Activated gamma-delta T cell treated with Interleukin-2 at 50 U/mL for 16 hours (primary cell): Measurements from ENCODE around the gene DYNLT4.
A peak's percentile ranks its signal among the peaks of the same experiment; 100 is the strongest.
"Not testable (repeated sequence)": the region's sequence is repeated elsewhere in the genome, so short reads cannot be mapped to it uniquely, and the experiment has no call there.

ENCODE experiments used
- DNase-seq: peaks from one replicate; pipeline ENCODE4 v3.0.0-alpha.2; 2020

The DYNLT4 gene

GRCh38 chr1:44786841-44787426 is 20.2 kb downstream of the DYNLT4 start:
- DNase-seq = no peak

- peak; percentile 75 for DNase-seq
Measured at GRCh38 chr1:44786138-44786840, 20.9 kb downstream of the DYNLT4 start.

DNA sequence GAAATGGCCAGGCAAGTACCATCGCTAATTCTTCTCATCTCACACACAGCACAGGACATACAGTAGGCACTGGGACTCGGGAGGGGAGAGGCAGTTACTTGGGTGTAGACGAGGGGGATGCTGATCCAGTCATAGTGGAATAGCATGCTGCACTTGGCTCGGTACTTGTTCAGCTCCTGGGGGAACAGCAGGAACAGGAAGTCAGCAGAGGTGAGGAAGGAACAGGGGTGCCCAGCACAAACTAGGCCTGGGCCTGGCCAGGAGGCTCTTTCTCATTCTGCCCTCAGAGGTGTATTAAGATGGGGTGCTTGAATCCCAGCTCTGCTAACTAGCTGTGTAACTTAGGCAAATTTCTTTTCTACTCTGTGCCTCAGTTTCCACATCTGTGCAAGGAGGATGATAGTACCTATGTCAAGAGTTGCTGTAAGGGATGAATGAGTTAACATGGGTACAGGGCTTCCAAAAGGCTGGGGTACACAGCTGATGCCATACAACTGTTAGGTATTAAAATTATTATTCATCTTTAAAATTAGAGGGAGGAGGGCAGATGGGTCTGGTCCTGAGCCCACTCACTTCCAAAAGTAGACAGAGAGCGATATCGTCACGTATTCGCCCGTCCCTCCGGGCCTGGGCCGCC is 21.5 kb downstream of the DYNLT4 start:
- no peak for DNase-seq

DNA sequence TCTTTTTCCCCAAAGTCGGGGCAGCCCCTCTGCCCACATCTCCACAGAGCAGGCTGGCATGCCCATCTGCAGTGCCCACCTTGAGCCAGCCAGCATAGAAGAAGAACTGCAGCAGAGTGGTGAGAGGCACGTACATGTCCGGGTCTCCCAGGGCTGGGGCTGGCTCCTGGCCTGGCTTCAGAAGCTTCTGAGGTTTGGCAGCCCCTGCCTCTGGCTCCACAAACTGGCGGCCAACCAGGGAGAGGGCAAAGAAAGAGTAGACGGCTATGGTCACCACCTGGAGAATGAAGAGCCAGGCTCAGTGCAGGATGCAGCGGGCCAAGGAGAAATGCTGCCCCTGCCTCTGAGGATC is 22.1 kb downstream of the DYNLT4 start:
- DNase-seq = no peak

- DNase-seq = peak; percentile 39
Measured at GRCh38 chr1:44784094-44785028, 22.8 kb downstream of the DYNLT4 start.

DNA sequence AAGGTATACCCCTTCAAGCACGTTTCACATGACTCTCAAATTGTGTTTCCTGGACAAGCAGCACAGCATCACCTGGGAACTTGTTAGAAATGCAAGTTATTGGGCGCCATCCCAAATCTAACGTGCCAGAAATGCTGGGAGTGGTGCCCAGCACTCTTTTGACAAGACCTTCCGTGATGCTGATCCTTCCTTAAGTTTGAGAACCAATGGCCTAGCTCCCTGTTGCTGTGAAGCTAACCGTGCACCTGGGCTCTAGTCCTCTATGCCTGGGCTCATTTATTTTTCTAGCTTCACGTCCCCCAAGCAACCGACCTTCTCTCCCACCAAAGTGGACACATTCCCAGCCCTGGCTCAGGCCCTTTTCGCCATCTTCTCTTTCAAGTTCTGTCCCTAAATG is 23.5 kb downstream of the DYNLT4 start:
- no peak for DNase-seq

GRCh38 chr1:44780583-44781121 is 26.5 kb downstream of the DYNLT4 start:
- DNase-seq = no peak

GRCh38 chr1:44778705-44779576 is 28.2 kb downstream of the DYNLT4 start:
- DNase-seq = no peak

DNA sequence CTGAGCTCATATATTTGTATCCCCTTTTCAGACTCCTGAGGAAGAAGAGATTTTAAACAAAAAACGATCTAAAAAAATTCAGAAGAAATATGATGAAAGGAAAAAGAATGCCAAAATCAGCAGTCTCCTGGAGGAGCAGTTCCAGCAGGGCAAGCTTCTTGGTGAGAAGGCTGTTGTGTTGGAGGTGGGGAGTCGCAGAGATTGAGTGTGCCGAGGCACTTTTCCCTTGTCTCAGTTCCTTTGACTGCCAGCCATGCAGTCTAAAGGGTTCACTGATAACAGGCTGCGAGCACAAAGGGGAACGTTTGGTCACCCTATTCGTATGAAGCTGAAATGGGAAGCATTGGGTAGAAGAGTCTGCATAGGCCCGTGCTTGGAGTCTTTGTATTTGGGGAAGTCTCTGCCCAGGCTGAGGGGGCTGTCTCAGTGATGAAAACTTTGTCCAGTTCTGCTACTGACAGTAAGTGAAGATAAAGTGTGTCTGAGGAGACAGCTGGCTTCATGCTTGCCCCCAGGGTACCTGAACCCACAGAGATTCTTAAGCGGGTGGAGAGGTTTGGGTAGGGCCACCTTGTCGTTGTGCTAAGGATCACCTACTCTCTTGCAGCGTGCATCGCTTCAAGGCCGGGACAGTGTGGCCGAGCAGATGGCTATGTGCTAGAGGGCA is 29.0 kb downstream of the DYNLT4 start:
- DNase-seq = no peak

DNA sequence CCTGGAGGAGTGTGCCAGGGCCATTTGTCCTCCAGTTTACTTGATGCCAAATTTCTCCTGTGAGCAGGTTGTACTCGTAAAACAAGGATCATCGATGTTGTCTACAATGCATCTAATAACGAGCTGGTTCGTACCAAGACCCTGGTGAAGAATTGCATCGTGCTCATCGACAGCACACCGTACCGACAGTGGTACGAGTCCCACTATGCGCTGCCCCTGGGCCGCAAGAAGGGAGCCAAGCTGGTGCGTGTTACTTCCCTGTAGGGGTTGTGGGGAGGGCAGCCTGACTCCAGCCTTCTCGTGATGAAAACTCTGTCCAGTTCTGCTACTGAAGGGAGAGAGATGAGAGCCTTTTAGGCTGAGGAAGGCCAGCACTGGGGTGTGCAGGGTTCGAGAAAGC is 29.6 kb downstream of the DYNLT4 start:
- no peak for DNase-seq

DNA sequence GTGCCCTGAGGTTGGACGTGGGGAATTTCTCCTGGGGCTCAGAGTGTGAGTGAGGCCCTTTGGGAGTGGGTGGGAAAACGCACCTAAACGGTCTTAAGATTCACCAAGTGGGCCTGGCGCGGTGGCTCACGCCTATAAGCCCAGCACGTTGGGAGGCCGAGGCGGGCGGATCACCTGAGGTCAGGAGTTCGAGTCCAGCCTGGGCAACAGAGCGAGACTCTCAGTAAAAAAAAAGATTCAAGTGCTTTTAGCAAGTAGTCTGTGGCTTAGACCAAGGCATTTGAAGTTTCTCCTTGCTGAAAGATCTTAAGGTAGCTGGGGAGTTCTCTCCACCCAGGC is 30.5 kb downstream of the DYNLT4 start:
- no peak for DNase-seq

DNA sequence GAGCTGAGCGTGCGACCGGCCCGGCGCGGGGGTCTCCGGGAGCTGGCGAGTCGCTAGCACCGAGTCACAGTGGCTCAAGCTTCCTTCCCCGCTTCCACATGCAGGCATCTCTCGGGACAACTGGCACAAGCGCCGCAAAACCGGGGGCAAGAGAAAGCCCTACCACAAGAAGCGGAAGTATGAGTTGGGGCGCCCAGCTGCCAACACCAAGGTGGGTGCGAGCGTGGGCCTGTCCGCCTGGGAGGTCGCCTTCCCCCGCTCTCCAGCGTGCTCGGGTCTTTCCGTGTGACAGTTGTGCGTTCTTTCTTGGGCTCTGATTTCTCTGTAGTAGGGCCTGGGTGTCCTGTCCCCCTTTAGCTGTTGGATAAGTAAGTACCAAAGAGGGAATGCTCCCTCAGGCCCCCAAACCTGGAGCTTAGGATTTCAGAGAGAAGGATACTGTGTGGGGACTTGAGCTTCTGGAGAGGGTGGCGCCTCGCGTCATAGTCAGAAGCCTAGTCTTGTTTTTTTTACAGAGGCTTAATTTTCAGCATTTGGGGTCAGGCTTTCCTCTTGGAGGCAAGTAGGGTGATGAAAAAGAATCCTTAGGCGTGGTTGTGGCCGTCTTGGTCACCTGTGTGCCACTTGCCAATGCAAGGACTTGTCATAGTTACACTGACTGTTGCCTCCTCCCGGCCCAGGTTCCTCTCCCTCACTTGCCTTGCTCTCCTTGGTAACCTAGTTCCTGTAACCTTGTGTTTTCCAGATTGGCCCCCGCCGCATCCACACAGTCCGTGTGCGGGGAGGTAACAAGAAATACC is 31.0 kb downstream of the DYNLT4 start:
- peak; percentile 49 for DNase-seq

DNA sequence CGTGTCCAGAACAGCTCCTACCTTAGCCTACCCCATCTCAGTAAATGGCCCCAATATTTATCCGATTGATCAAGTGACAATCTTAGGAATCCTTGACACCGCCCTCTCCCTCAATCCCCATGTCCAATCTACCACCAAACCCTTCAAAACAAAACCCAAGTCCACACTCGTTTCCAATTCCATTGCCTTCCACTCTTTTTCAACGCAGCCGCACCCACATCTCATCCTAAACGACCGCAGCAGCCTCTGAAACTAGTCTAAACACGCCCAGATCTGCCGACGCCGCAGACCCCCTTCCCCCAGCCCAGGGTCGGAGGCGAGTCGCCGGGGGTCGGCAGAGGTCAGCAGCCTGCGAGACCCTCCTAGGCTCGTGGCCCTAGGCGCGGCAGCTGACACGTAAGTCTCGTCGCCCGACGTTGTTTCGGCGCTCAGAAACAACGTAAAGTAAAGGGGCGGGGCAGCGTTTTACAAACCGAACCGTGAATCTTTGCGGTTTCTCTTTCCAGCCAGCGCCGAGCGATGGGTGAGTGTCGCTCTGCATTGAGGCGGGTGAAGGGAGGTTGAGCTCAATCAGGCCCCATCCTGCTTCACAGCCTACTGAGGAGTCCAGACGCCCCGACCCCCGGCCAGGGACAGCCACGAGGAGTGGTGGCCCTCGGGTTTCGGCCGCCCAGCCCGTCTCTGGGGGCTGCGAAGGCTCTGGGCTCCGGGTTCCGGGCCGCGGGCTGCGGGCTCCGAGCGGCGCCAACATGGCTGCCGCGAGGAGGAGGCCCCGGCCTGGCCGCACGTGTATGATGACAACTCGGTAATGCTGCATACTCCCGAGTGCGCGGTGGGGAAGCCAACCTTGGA is 31.8 kb downstream of the DYNLT4 start, which contains the start of gene RPS8:
RPS8 (plus strand) TSS at position 463 of the 852 bp plus-strand sequence; CDS start at position 520, 57 bp downstream.
- peak; percentile 87 for DNase-seq

- not testable (repeated sequence) for DNase-seq
Measured at GRCh38 chr1:44766421-44766820, 40.7 kb downstream of the DYNLT4 start.

DNA sequence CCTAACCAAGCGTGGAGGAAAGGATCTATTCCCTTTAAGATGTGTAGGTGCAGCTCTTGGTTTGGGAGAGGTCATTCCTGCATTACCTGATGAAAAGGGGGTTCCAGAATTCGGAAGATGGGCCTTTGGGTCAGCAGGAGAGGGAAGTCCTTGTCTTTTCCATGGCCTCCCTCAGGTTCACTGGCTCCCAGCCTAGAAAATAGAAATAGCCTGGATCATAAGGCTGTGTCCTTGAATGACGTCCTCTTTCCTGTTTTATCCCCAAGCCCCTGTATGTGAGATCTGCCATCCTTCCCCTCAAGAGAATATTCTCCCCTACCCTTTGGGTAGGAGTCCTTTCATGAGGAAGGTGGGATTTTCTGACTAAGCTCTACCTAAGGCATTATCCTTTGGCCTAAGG is 46.3 kb downstream of the DYNLT4 start:
- no peak for DNase-seq

DNA sequence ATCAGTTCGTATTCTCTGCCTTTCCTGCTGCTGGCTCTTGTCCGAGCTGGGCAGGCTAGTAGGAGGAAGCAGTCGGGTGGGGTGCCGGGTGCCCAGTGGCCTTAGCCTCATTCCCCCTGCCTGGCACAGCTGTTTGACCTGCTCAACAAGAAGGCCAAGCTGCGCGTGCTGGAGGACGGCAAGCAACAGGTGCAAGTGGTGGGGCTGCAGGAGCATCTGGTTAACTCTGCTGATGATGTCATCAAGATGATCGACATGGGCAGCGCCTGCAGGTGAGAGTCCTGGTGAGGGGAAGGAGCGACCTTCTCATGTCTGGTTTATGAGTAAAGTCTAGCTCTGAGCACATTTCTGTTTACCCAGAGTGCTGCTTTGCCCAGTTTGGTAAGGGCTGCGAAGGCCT is 48.1 kb downstream of the DYNLT4 start:
- no peak for DNase-seq

GRCh38 chr1:44757420-44757819 is 49.7 kb downstream of the DYNLT4 start:
- DNase-seq = no peak
